Measurements from ENCODE around the gene ATP5ME.

The ATP5ME gene

GRCh38 chr4:685679-686412 lies 11.8 kb upstream of the ATP5ME start:
- TF ChIP-seq CTCF (IDR thresholded peaks at IDR 0.05; ENCODE audit: borderline replicate concordance, insufficient read depth, low read depth, low read length): no peak
- no peak overlapping the region for H3K4me3 ChIP-seq (ENCODE audit: low read depth, low read length)

- TF ChIP-seq CTCF (IDR thresholded peaks at IDR 0.05; ENCODE audit: borderline replicate concordance, insufficient read depth, low read depth, low read length): no peak
- no peak overlapping the region for H3K4me3 ChIP-seq (ENCODE audit: low read depth, low read length)
Observed at GRCh38 chr4:684623-685327, 10.7 kb upstream of the ATP5ME start.

- peak; percentile 66 for TF ChIP-seq CTCF (IDR thresholded peaks at IDR 0.05; ENCODE audit: borderline replicate concordance, insufficient read depth, low read depth, low read length)
- no peak overlapping the region for H3K4me3 ChIP-seq (ENCODE audit: low read depth, low read length)
Observed at GRCh38 chr4:683982-684622, 10.0 kb upstream of the ATP5ME start.

- H3K4me3 ChIP-seq (ENCODE audit: low read depth, low read length): no peak overlapping the region
- TF ChIP-seq CTCF (IDR thresholded peaks at IDR 0.05; ENCODE audit: borderline replicate concordance, insufficient read depth, low read depth, low read length): no peak
Observed at GRCh38 chr4:683247-683897, 9.3 kb upstream of the ATP5ME start.

- no peak overlapping the region for H3K4me3 ChIP-seq (ENCODE audit: low read depth, low read length)
- no peak for TF ChIP-seq CTCF (IDR thresholded peaks at IDR 0.05; ENCODE audit: borderline replicate concordance, insufficient read depth, low read depth, low read length)
Observed at GRCh38 chr4:682490-683172, 8.6 kb upstream of the ATP5ME start.

GRCh38 chr4:681736-682451 lies 7.8 kb upstream of the ATP5ME start:
- TF ChIP-seq CTCF (IDR thresholded peaks at IDR 0.05; ENCODE audit: borderline replicate concordance, insufficient read depth, low read depth, low read length): no peak
- H3K4me3 ChIP-seq (ENCODE audit: low read depth, low read length): no peak overlapping the region
